ENCODE data around the gene SETD1A. TPM values are rescaled to one million over a fixed set of nuclear protein-coding genes. Genes with fewer than 3 reads are reported as not detected.
A peak's percentile ranks its signal among the peaks of the same experiment; 100 is the strongest.

The SETD1A gene
- total and polyA plus RNA-seq, 8 donors: 4.4 to 22.2 (median 8.7) TPM

- no peaks in the 10 kb centered on the region for H3K27me3 ChIP-seq
- no peaks in the 10 kb centered on the region for H3K36me3 ChIP-seq
- no peak overlapping the region for H3K4me3 ChIP-seq
- H3K9me3 ChIP-seq: no peaks in the 10 kb centered on the region
- no peak for DNase-seq
- peak overlapping the region in 3 of 5 donors; percentile 27 to 64 (median 49) for H3K27ac ChIP-seq
- WGBS, 5 donors: 77 to 85% (median 82%) methylated on average over 4 to 9 of the region's 9 CpGs
- intact Hi-C loops (cut with DNase I; ENCODE audit: low total_unique reads): no loop called here
- TF ChIP-seq EP300 (IDR thresholded peaks at IDR 0.05) (no peak), POLR2A (IDR thresholded peaks at IDR 0.05) (no peak), POLR2AphosphoS5 (IDR thresholded peaks at IDR 0.05) (no peak)
- TF ChIP-seq, protein P1, sequence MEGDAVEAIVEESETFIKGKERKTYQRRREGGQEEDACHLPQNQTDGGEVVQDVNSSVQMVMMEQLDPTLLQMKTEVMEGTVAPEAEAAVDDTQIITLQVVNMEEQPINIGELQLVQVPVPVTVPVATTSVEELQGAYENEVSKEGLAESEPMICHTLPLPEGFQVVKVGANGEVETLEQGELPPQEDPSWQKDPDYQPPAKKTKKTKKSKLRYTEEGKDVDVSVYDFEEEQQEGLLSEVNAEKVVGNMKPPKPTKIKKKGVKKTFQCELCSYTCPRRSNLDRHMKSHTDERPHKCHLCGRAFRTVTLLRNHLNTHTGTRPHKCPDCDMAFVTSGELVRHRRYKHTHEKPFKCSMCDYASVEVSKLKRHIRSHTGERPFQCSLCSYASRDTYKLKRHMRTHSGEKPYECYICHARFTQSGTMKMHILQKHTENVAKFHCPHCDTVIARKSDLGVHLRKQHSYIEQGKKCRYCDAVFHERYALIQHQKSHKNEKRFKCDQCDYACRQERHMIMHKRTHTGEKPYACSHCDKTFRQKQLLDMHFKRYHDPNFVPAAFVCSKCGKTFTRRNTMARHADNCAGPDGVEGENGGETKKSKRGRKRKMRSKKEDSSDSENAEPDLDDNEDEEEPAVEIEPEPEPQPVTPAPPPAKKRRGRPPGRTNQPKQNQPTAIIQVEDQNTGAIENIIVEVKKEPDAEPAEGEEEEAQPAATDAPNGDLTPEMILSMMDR (IDR thresholded peaks at IDR 0.05): no peak
- H3K4me1 ChIP-seq: peaks cover 28 to 68% (median 64%) of the 10 kb centered on the region in 4 donors
Observed at GRCh38 chr16:30953111-30953510, 4.4 kb upstream of the SETD1A start.

DNA sequence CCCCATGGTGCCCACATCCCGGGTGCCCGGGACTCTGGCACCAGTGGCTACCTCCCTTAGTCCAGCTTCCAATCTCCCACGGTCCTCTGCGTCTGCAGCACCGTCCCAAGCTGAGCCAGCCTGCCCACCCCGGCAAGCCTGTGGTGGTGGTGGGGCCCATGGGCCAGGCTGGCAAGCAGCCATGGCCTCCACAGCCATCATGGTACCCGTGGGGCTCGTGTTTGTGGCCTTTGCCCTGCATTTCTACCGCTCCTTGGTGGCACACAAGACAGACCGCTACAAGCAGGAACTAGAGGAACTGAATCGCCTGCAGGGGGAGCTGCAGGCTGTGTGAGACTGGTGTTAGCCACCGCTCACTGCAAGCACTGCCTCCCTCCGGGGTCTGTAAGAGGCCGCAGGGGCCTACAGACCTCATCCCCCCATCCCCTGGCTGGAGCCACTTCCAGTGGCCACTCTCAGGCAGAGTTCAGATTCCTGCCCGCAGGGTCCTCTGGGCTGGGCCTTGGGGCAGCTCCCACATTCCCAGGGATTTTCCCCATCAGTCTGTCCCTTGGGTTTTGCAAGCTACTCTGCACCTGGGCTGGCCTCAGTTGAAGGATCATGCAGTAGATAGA is 3.9 kb upstream of the SETD1A start:
- H3K27ac ChIP-seq: peak overlapping the region in 3 of 5 donors; percentile 27 to 64 (median 49)

DNA sequence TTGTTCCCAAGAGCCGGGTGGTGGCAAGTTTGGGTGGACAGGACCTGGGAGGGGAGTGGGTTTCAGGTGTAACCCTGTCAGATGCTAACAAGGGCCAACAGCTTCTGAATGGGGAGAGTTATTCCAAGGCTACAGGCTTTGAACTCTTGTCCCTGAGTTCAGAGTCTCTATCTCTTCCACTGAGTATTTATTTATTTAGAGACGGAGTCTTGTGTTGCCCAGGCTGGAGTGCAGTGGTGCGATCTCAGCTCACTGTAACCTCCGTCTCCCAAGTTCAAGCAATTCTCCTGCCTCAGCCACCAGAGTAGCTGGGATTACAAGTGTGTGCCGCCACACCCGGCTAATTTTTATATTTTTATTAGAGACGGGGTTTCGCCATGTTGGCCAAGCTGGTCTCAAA is 2.6 kb upstream of the SETD1A start:
- Histone ChIP-seq H3K36me3 (peaks cover 3 to 12% (median 10%) of the 10 kb centered on the region in 4 donors), H3K4me3 (no peak overlapping the region), H3K27me3 (no peaks in the 10 kb centered on the region), H3K27ac (no peak overlapping the region), H3K4me1 (peaks cover 37 to 72% (median 66%) of the 10 kb centered on the region in 4 donors), H3K9me3 (no peaks in the 10 kb centered on the region)
- TF ChIP-seq POLR2AphosphoS5 (IDR thresholded peaks at IDR 0.05) (no peak), EP300 (IDR thresholded peaks at IDR 0.05) (no peak), POLR2A (IDR thresholded peaks at IDR 0.05) (no peak)
- intact Hi-C loops (cut with DNase I; ENCODE audit: low total_unique reads): no loop called here
- WGBS, 5 donors: 64 to 71% (median 68%) methylated on average over 8 of the region's 8 CpGs
- no peak for DNase-seq

More for the DNA sequence above, 3.9 kb upstream of the SETD1A start:
- WGBS, 5 donors: 28 to 43% (median 38%) methylated on average over 2 to 15 of the region's 15 CpGs
- no peaks in the 10 kb centered on the region for H3K9me3 ChIP-seq
- H3K4me3 ChIP-seq: no peak overlapping the region
- H3K4me1 ChIP-seq: peaks cover 30 to 67% (median 63%) of the 10 kb centered on the region in 4 donors
- H3K36me3 ChIP-seq: no peaks in the 10 kb centered on the region
- H3K27me3 ChIP-seq: no peaks in the 10 kb centered on the region
- peak; percentile 56 to 92 for DNase-seq
- intact Hi-C loops (cut with DNase I; ENCODE audit: low total_unique reads): no loop called here
- TF ChIP-seq, protein P1 (IDR thresholded peaks at IDR 0.05): peak in 5 of 7 experiments; percentile 15 to 60 (median 32)
- no peak for TF ChIP-seq POLR2A (IDR thresholded peaks at IDR 0.05)

DNA sequence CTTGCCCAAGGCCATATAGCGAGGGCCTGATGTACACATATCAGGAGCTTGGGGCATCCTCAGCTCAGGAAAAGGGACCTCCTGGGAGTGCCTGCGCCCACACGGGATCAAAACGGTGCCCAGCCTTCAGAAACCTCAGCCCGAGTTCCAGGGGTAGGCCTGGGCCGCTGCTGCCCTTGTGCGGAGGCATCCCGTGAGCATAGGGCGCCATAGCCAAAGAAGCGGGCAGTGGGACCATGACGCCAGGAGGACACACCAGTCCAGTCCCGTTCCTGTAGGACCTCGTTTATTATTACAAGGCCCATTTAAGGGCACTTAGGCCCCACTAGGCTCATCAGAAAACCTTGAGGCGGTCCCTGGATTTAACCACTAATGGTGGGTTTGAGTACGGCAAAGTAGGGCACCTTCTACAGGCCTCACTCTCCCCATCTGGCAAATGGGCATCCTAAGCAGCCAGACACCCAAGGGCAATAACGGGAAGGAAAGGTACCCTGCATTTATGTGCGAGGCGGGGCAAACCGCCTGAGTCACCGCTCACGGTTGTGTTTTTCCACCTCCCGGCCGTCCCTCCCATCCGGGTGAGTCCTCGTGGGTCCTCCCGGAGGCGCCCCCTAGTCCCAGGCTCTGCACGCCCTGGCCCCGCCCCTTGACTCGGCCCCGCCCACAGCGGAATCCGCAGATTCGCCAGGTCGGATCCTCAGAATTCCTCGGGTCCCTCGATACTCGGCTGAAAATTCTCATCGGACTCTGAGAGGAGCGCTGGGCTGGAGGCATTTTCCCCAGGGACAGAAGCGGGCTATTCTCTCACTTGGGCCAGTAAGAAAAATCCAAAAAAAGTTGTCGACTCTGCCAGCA is 726 bp upstream of the SETD1A start:
- H3K9me3 ChIP-seq: no peaks in the 10 kb centered on the region
- H3K27ac ChIP-seq: peak overlapping the region; percentile 97 to 98 (median 97)
- intact Hi-C loops (cut with DNase I; ENCODE audit: low total_unique reads): no loop called here
- H3K27me3 ChIP-seq: no peaks in the 10 kb centered on the region
- peaks cover 18 to 31% (median 29%) of the 10 kb centered on the region in 4 donors for H3K36me3 ChIP-seq
- peak; percentile 81 to 92 for DNase-seq
- H3K4me1 ChIP-seq: peaks cover 21 to 59% (median 48%) of the 10 kb centered on the region in 4 donors
- 23 to 26% (median 26%) methylated on average over 39 to 42 of the region's 42 CpGs for WGBS, 5 donors
- TF ChIP-seq POLR2AphosphoS5 (IDR thresholded peaks at IDR 0.05) (peak in 1 of 3 donors; percentile 37), POLR2A (IDR thresholded peaks at IDR 0.05) (no peak)
- TF ChIP-seq, protein P1 (IDR thresholded peaks at IDR 0.05): peak in 1 of 7 experiments; percentile 11
- H3K4me3 ChIP-seq: peak overlapping the region; percentile 88 to 93 (median 90)
